GM12878 (cell line): ENCODE data around the gene ZNF423. TPM values are rescaled to one million over a fixed set of nuclear protein-coding genes. Genes with fewer than 3 reads are reported as not detected.

Source experiments
- ATAC-seq: fragments of 200-7000 bp; cut with Tn5 transposase; 3 replicates; pipeline ENCODE4 v1.9.1; 2020; ENCODE audit warnings: mild to moderate bottlenecking, moderate library complexity
- BruUV-seq: library from RNA; stranded (reverse); fragments of 400-500 nt; replicated peaks from 2 replicates; lab custom pipeline; 2021; lab: Mats Ljungman, UMichigan
- CTCF ChIA-PET: fragments of 300-600 bp; sonication (Branson Sonifier 250); formaldehyde crosslinking; extraction: SDS; loops from one replicate; lab custom pipeline; 2021; ENCODE audit warnings: inconsistent platforms; lab: Yijun Ruan, JAX
- POLR2A ChIA-PET: fragments of 350-600 bp; formaldehyde crosslinking; extraction: SDS; loops from one replicate; lab custom pipeline; 2021; ENCODE audit warnings: inconsistent platforms; lab: Charles Lee
- RAD21 ChIA-PET: fragments of 300-600 bp; sonication (Branson Sonifier 250); formaldehyde crosslinking; loops from one replicate; lab custom pipeline; 2023; ENCODE audit warnings: antibody characterized with exemption; ENCODE audit not compliant: unreplicated experiment; lab: Charles Lee
- SMC1A ChIA-PET: fragments of 300-600 bp; sonication (Branson Sonifier 250); formaldehyde crosslinking; loops from one replicate; lab custom pipeline; 2023; ENCODE audit not compliant: unreplicated experiment, uncharacterized antibody; lab: Charles Lee
- DNase-seq: peaks from one replicate; pipeline ENCODE4 v3.0.0-alpha.2; 2011; ENCODE audit warnings: low read depth, low spot score
- FAIRE-seq: peaks from 3 replicates; lab custom pipeline; 2011; peaks lifted over from hg19 to GRCh38; lab: Jason Lieb, UNC
- H2AFZ ChIP-seq: 2 replicates; pipeline ENCODE4 v1.6.0; 2011; ENCODE audit warnings: low read depth, low read length, control low read depth; ENCODE audit not compliant: control insufficient read depth
- H3K27ac ChIP-seq: 2 replicates; pipeline ENCODE4 v1.5.1; 2011; ENCODE audit warnings: control low read depth; ENCODE audit not compliant: control insufficient read depth, insufficient read depth
- H3K27me3 ChIP-seq, 2 experiments: replicated peaks in 1 of 2; 2 replicates each; pipeline versions ENCODE4 v1.6.0 to v1.6.1; 2011; ENCODE audit warnings: low read length in 1 of 2; ENCODE audit not compliant: control insufficient read depth in 2 of 2, insufficient read depth in 2 of 2
- H3K36me3 ChIP-seq, 2 experiments: 2 replicates each; pipeline ENCODE4 v1.5.1; 2011; ENCODE audit warnings: low read length in 1 of 2; ENCODE audit not compliant: control insufficient read depth in 2 of 2, insufficient read depth in 2 of 2
- H3K4me1 ChIP-seq: 2 replicates; pipeline ENCODE4 v1.6.1; 2011; ENCODE audit warnings: mild to moderate bottlenecking, low read length, moderate library complexity, mixed read lengths; ENCODE audit not compliant: control insufficient read depth, insufficient read depth
- H3K4me2 ChIP-seq: 2 replicates; pipeline ENCODE4 v1.6.0; 2011; ENCODE audit warnings: control low read depth; ENCODE audit not compliant: control insufficient read depth, insufficient read depth
- H3K4me3 ChIP-seq: fragments of 200-600 bp; sonication (generic); 2 replicates; pipeline ENCODE4 v1.5.1; 2016
- H3K79me2 ChIP-seq: 2 replicates; pipeline ENCODE4 v1.6.0; 2011; ENCODE audit warnings: low read length; ENCODE audit not compliant: control insufficient read depth, insufficient read depth
- H3K9ac ChIP-seq: 2 replicates; pipeline ENCODE4 v1.8.0; 2011; ENCODE audit warnings: low read length, control low read depth, mixed read lengths; ENCODE audit not compliant: control insufficient read depth, insufficient read depth
- H3K9me3 ChIP-seq: replicated peaks from 3 replicates; pipeline ENCODE4 v1.5.1; 2011; ENCODE audit warnings: mild to moderate bottlenecking, low read length; ENCODE audit not compliant: control insufficient read depth, insufficient read depth
- H4K20me1 ChIP-seq: 2 replicates; pipeline ENCODE4 v1.6.0; 2011; ENCODE audit not compliant: control insufficient read depth, insufficient read depth
- BHLHE40 ChIP-seq, 2 experiments: fragments of 450-650 bp in 1 of 2; IDR thresholded peaks; 2 replicates each; pipeline ENCODE4 v1.6.1; 2011 to 2017; ENCODE audit warnings: low read depth in 2 of 2, borderline replicate concordance in 1 of 2, improper control_type of control experiment in 1 of 2, low read length in 1 of 2, mild to moderate bottlenecking in 1 of 2
- MEF2A ChIP-seq: IDR thresholded peaks from 2 replicates; pipeline ENCODE4 v1.6.1; 2011; ENCODE audit warnings: low read depth, mild to moderate bottlenecking, low read length, moderate library complexity; ENCODE audit not compliant: insufficient read depth
- SRF ChIP-seq, 2 experiments: IDR thresholded peaks; 2 replicates each; pipeline ENCODE4 v1.6.1; 2011; ENCODE audit warnings: low read depth in 2 of 2, low read length in 2 of 2, mild to moderate bottlenecking in 1 of 2, moderate library complexity in 1 of 2
- STAT1 ChIP-seq: fragments of 450-650 bp; conservative IDR thresholded peaks from 2 replicates; pipeline ENCODE4 v1.6.1; 2014; ENCODE audit warnings: antibody characterized with exemption, mild to moderate bottlenecking
- WGBS: methylation state at CpG from one replicate; pipeline ENCODE4 v1.1.6; 2016; ENCODE audit warnings: low lambda C conversion rate; ENCODE audit not compliant: insufficient replicate concordance, insufficient coverage; ENCODE audit errors: missing lambda C conversion rate; 5-methylcytosine and 5-hydroxymethylcytosine counted together
- in situ Hi-C: fragments of 300-500 bp; cut with MboI; formaldehyde crosslinking; loops from 9 replicates; pipeline ENCODE4 v1.14.3; 2018; ENCODE audit warnings: mixed read lengths
- intact Hi-C: fragments of 100-400 bp; cut with micrococcal nuclease; formaldehyde crosslinking; loops from one replicate; pipeline ENCODE4 v1.14.2; 2022; ENCODE audit not compliant: unreplicated experiment
- polyA plus RNA-seq, 11 experiments: library from polyadenylated mRNA; depleted of rRNA in 4 of 11; unstranded in 6 of 11; stranded (reverse) in 5 of 11; fragments of >200 nt; fragmentation: Nextera tagmentation in 4 of 11; fragmentation: Illumina TruSeq in 1 of 11; extraction: Ambion mirVana in 4 of 11; extraction: Trizol in 1 of 11; gene quantifications; 1 replicate in 1 of 11; 2 replicates in 10 of 11; pipeline versions ENCODE4 v1.2.1 to v1.2.3, GENCODE V29; 2011 to 2016; ENCODE audit warnings: inconsistent platforms in 2 of 11, missing spikeins in 2 of 11, low read depth in 1 of 11
- total RNA-seq, 4 experiments: library from RNA; depleted of rRNA in 3 of 4; stranded (reverse); fragments of >200 nt in 3 of 4; fragmentation: Illumina TruSeq in 1 of 4; extraction: Trizol in 1 of 4; gene quantifications; 2 replicates each; pipeline versions ENCODE4 v1.2.1 to v1.2.3, GENCODE V29; 2013 to 2021
- TF ChIP-seq, protein P1 (sequence below): IDR thresholded peaks from 2 replicates; pipeline ENCODE4 v1.6.1; 2012; ENCODE audit warnings: low read length, inconsistent platforms
- TF ChIP-seq, protein P2 (sequence below): IDR thresholded peaks from 2 replicates; pipeline ENCODE4 v1.6.1; 2012; ENCODE audit warnings: mild to moderate bottlenecking, low read depth, low read length
- TF ChIP-seq, protein P3 (sequence below): IDR thresholded peaks from 2 replicates; pipeline ENCODE4 v1.6.1; 2011; ENCODE audit warnings: low read depth, low read length, improper control_type of control experiment, borderline replicate concordance
- TF ChIP-seq, protein P4 (sequence below): IDR thresholded peaks from 2 replicates; pipeline ENCODE4 v1.6.1; 2012; ENCODE audit warnings: low read depth, low read length, improper control_type of control experiment
- TF ChIP-seq, protein P5 (sequence below): fragments of 450-650 bp; formaldehyde crosslinking; IDR thresholded peaks from 2 replicates; pipeline ENCODE4 v1.5.0; 2022; ENCODE audit warnings: mild to moderate bottlenecking, missing genetic modification characterization

The ZNF423 gene
- total and polyA plus RNA-seq, 10 of the 15 experiments (the other 5 are each of a cell fraction or from before 2014, with no cell fraction given) = 0.03 to 0.64 (median 0.10) TPM

DNA sequence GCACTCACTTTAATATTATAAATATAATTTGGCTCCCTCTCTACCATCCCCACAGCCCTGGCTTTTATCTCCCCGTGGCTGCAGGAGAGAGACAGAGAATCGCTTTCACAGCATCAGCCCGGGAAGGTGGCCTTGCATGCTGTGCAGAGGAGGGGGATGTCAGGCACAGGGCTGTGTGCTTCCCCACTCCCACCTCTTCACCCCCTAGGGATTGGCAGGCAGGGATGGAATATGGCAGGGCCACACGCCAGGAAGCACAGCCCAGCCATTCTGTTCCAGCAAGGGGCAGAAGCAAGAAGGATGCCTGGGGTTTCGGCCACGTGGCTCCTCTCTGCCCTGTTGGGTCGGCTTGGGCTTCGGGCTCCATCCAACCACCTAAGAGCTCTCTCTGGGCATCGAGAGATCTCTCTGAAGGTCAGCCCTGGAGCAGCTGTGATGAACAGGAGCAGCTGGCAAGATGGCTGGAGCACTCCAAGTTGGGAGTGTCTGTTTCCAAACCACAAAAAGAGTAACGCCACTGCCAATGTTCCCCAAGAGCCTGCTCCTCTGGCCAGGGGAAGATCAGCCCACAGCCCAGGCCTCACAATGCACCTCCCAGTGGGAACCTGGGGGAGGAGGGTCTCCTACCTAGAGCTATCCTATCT is 259.1 kb downstream of the ZNF423 start:
- intact Hi-C loops = no loop called here
- BruUV-seq = no TSS peak
- Histone ChIP-seq H3K9me3 (no peaks in the 10 kb centered on the region), H3K4me2 (no peak overlapping the region), H3K9ac (no peak overlapping the region), H3K27me3 (no peaks in the 10 kb centered on the region; a peak in 1 of 4 replicates), H3K4me3 (no peak overlapping the region), H3K36me3 (no peaks in the 10 kb centered on the region), H4K20me1 (no peaks in the 10 kb centered on the region), H3K4me1 (peaks cover 61% of the 10 kb centered on the region), H3K79me2 (no peaks in the 10 kb centered on the region; the same call in 1 of the 2 replicates), H3K27ac (peak overlapping the region; percentile 92), H2AFZ (peak overlapping the region; percentile 34)
- ChIA-PET CTCF (interaction anchor here (0.7 kb wide), 1 partner anchor 62 kb away, joined by 3 read pairs; no protein-coding TSS in a partner anchor), SMC1A (no interaction called here), POLR2A (no interaction called here), RAD21 (no interaction called here)
- in situ Hi-C loops = loop anchor here (10.0 kb wide), 1 partner anchor 182 kb away; no protein-coding TSS in a partner anchor
- no peak for DNase-seq
- no peak for FAIRE-seq
- 52% methylated on average over 10 of the region's 10 CpGs for WGBS
- no peak for ATAC-seq
- TF ChIP-seq, protein P1, sequence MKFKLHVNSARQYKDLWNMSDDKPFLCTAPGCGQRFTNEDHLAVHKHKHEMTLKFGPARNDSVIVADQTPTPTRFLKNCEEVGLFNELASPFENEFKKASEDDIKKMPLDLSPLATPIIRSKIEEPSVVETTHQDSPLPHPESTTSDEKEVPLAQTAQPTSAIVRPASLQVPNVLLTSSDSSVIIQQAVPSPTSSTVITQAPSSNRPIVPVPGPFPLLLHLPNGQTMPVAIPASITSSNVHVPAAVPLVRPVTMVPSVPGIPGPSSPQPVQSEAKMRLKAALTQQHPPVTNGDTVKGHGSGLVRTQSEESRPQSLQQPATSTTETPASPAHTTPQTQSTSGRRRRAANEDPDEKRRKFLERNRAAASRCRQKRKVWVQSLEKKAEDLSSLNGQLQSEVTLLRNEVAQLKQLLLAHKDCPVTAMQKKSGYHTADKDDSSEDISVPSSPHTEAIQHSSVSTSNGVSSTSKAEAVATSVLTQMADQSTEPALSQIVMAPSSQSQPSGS = no peak
- TF ChIP-seq, protein P2, sequence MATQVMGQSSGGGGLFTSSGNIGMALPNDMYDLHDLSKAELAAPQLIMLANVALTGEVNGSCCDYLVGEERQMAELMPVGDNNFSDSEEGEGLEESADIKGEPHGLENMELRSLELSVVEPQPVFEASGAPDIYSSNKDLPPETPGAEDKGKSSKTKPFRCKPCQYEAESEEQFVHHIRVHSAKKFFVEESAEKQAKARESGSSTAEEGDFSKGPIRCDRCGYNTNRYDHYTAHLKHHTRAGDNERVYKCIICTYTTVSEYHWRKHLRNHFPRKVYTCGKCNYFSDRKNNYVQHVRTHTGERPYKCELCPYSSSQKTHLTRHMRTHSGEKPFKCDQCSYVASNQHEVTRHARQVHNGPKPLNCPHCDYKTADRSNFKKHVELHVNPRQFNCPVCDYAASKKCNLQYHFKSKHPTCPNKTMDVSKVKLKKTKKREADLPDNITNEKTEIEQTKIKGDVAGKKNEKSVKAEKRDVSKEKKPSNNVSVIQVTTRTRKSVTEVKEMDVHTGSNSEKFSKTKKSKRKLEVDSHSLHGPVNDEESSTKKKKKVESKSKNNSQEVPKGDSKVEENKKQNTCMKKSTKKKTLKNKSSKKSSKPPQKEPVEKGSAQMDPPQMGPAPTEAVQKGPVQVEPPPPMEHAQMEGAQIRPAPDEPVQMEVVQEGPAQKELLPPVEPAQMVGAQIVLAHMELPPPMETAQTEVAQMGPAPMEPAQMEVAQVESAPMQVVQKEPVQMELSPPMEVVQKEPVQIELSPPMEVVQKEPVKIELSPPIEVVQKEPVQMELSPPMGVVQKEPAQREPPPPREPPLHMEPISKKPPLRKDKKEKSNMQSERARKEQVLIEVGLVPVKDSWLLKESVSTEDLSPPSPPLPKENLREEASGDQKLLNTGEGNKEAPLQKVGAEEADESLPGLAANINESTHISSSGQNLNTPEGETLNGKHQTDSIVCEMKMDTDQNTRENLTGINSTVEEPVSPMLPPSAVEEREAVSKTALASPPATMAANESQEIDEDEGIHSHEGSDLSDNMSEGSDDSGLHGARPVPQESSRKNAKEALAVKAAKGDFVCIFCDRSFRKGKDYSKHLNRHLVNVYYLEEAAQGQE = no peak
- no peak for TF ChIP-seq SRF (IDR thresholded peaks at IDR 0.05; ENCODE audit: low read depth in 2 of 2, low read length in 2 of 2)
- no peak for TF ChIP-seq BHLHE40 (IDR thresholded peaks at IDR 0.05; ENCODE audit: borderline replicate concordance in 1 of 2, low read depth in 2 of 2, low read length in 1 of 2)
- TF ChIP-seq, protein P3, sequence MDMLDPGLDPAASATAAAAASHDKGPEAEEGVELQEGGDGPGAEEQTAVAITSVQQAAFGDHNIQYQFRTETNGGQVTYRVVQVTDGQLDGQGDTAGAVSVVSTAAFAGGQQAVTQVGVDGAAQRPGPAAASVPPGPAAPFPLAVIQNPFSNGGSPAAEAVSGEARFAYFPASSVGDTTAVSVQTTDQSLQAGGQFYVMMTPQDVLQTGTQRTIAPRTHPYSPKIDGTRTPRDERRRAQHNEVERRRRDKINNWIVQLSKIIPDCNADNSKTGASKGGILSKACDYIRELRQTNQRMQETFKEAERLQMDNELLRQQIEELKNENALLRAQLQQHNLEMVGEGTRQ = no peak
- TF ChIP-seq, protein P4, sequence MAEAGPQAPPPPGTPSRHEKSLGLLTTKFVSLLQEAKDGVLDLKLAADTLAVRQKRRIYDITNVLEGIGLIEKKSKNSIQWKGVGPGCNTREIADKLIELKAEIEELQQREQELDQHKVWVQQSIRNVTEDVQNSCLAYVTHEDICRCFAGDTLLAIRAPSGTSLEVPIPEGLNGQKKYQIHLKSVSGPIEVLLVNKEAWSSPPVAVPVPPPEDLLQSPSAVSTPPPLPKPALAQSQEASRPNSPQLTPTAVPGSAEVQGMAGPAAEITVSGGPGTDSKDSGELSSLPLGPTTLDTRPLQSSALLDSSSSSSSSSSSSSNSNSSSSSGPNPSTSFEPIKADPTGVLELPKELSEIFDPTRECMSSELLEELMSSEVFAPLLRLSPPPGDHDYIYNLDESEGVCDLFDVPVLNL = no peak
- TF ChIP-seq STAT1 = no peak
- TF ChIP-seq, protein P5, sequence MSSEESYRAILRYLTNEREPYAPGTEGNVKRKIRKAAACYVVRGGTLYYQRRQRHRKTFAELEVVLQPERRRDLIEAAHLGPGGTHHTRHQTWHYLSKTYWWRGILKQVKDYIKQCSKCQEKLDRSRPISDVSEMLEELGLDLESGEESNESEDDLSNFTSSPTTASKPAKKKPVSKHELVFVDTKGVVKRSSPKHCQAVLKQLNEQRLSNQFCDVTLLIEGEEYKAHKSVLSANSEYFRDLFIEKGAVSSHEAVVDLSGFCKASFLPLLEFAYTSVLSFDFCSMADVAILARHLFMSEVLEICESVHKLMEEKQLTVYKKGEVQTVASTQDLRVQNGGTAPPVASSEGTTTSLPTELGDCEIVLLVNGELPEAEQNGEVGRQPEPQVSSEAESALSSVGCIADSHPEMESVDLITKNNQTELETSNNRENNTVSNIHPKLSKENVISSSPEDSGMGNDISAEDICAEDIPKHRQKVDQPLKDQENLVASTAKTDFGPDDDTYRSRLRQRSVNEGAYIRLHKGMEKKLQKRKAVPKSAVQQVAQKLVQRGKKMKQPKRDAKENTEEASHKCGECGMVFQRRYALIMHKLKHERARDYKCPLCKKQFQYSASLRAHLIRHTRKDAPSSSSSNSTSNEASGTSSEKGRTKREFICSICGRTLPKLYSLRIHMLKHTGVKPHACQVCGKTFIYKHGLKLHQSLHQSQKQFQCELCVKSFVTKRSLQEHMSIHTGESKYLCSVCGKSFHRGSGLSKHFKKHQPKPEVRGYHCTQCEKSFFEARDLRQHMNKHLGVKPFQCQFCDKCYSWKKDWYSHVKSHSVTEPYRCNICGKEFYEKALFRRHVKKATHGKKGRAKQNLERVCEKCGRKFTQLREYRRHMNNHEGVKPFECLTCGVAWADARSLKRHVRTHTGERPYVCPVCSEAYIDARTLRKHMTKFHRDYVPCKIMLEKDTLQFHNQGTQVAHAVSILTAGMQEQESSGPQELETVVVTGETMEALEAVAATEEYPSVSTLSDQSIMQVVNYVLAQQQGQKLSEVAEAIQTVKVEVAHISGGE (CRISPR knock-in tag) = no peak
- no peak for TF ChIP-seq MEF2A
